HG03442 (cell line): ENCODE results near the gene SLC52A3.
"Not testable (repeated sequence)": the region's sequence is repeated elsewhere in the genome, so short reads cannot be mapped to it uniquely, and the experiment has no call there.

ENCODE experiments used
- ATAC-seq: cut with Tn5 transposase; IDR thresholded peaks from one replicate; pipeline ENCODE4 v1.9.1; 2021; ENCODE audit warnings: mild to moderate bottlenecking, moderate library complexity; ENCODE audit not compliant: unreplicated experiment

Gene SLC52A3

DNA sequence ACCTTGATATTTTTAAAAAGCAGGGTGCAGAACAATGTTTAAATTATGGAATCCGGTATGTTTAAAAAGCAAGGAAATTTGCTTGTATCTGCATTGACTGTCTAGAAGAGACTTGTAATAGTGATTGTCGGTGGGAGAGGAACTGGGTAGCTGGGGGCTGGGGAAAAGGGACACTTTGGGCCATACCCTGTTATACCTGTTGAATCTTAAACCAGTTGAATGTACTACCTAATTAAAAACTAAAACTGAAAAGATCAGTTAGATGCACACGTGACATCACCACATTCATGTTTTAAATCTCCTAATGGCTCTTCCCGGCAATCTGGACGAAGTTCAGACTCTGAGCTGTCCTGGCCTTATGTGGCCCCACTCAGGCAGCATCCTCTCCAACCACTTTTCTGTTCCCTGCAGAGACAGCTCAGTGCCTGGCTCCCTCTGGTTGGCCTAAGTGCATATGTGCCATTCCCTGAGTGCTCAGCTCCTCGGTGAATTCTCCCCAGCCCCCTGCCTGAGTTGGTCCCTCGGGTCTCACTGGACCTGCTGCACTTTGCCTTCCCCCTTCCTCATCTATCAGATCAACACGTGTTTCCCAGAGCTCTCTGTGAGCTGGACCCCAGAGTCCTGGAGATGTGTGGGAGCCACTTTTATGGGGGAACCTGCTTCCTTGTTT lies 36.3 kb downstream of the SLC52A3 start:
- ATAC-seq = no peak

DNA sequence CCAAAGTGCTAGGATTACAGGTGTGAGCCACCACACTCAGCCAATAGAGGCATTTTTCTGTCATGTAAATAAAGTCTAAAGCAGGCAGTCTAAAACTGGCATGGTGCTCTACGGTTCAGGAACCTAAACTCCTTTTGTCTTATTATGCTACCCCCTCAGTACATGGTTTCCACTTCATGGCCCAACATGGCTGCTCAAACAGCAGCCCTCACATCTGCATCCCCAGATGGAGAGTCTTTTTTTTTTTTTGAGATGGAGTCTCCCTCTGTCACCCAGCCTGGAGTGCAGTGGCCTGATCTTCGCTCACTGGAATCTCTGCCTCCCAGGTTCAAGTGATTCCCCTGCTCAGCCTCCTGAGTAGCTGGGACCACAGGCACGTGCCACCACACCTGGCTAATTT lies 38.3 kb downstream of the SLC52A3 start:
- ATAC-seq = no peak

DNA sequence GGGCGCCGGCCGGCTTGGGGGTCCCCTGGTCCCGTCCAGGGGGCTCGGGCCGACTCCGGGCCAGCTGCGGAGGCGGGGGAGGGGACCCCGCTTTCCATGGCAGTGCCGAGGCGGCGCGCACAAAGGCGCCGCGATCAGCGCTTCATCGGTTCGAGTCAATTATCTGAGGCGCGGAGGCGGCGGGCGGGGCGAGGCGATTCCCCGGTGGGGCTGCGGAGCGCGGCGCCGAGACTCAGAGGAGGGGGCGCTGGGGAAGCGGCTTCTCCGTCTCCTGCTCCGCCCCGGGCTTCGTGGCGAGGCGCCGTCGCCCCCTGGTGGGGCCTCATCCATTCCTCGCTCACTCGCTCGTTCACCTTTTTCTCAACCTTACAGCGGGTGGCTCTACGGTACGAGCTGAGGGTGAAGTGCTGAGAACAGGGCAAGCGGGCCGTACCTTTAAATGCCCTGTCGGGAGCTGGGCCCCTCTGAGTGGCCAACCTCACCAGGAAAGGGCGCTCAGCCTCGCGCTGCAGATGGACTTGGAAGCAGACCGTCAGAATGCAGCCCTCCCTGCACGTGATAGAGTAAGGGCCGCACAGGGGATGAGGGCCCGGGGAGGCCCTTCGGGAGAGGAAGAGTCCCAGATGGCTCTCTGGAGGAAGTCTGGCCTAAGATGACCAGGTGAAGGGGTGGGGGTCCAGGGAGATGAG lies 39.9 kb downstream of the SLC52A3 start:
- no peak for ATAC-seq

DNA sequence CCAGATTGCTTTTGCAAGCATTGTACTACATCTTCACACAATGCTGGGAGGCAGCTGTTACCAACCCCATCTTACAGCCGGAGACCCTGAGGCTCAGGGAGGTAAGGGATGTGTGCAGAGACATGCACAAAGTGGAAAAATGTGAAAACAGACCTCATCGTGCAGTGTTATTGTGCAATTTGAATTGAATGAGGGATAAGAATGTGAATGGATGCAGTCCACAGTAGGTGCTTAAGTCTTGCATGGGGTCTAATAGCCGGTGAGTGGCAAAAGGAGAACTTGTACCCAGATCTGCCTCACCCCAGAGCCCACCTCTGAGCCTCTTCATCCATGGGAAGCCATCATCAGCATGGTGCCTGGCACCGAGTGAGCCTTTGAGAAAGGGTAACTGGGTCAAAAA lies 42.1 kb downstream of the SLC52A3 start:
- no peak for ATAC-seq

DNA sequence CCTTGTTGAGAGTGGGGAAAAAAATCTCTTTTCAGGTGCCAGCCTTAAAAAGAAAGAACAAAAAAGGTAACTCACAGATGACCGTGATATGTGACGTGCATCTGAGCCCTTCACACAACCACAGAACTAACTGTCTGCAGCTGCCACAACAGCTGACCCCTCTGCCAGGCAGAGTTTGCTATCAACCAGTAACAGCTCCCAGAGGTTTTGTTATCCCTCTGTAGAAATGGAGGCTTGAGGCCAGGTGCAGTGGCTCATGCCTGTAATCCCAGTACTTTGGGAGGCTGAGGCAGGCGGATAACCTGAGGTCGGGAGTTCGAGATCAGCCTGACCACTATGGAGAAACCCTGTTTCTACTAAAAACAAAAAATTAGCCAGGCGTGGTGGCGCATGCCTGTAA lies 42.8 kb downstream of the SLC52A3 start:
- ATAC-seq = no peak

DNA sequence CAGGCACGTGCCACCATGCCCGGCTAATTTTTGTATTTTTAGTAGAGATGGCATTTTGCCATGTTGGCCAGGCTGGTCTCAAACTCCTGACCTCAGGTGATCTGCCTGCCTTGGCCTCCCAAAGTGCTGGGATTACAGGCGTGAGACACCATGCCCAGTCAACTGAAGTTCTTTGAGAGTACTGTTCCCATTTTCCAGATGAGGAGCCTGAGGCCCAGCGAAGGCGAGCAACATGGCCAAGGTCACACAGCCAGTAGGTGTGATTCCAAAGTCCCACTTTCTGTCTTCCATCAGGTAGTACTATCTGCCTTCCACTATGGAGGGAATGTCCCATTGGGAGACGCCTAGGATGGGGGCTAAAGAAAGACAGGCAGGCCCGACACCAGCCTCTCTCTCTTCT lies 43.5 kb downstream of the SLC52A3 start:
- ATAC-seq = not testable (repeated sequence)

DNA sequence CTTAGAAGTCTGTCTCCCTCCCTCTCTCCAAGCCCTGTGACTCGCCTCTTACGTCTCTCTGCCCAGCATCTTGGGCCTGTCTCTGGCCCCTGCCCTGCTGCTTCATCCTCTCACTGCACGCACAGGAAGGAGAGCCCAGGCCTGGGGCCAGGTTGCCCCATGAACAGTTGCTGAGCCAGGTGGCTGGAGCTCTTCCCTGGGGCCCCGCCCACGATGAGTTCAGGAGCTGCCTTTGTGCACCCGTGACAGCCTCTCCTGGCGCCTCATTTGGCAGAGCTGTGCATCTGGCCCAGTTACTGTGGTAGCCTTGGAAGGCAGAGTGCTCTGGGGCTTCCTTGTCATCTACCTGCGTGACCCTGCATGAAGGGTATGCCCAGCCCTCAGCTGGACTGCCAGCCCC lies 44.5 kb downstream of the SLC52A3 start:
- no peak for ATAC-seq

DNA sequence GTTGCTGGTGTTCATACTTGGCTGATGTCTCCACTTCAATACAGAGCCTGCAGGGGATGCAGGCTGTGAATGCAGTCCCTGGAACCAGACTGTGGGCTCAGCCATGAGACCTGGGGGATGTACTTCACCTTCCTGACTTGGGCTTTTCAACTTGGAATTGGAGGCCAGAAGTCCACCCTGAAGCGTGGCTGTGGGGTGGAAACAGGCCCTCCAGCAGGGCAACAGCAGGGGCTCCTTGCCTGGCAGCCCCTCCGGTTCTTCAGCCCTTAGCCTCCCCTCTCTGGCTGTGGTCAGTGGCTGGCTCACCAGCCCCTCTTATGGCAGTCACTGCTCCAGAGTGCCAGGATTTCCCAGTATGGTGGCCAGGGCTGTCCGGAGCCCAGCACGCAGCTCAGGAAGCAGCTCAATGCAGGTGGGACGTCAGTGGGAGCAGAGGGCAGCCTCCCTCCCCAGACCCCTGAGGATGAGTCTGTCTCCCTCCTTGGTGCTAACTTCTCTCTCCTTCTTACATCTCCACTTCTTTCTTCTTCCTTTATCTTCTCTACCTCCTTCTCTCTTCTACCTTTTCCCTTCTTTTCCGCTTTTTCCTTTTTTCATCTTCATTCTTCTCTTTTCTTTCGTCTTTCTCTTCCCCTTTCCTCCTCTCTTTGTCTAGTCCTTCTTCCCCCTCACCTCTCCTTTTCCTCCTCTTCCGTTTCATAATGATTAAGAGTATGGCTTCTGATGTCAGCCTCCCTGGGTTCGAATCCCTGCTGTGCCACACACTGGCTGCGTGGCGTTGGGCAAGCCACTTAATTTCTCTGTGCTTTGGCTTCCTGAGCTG lies 45.3 kb downstream of the SLC52A3 start:
- ATAC-seq = no peak

DNA sequence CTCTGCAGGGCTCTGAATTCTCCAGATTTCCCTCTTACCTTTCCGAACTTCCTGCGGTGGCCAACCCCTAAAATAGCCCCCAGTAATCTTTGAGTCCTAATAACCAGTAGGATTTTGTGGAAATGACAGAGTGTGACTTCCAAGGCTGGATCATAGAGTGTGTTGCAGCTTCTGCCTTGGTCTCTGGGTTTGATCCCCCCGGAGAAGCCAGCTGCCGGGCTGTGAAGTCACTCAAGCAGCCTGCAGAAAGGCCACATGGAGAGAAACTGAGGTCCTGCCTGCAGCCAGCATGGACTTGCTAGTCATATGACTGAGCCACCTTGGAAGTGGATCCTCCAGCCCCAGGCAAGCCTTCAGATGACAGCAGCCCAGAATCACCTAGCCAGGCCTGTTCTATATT lies 46.4 kb downstream of the SLC52A3 start:
- ATAC-seq = no peak

DNA sequence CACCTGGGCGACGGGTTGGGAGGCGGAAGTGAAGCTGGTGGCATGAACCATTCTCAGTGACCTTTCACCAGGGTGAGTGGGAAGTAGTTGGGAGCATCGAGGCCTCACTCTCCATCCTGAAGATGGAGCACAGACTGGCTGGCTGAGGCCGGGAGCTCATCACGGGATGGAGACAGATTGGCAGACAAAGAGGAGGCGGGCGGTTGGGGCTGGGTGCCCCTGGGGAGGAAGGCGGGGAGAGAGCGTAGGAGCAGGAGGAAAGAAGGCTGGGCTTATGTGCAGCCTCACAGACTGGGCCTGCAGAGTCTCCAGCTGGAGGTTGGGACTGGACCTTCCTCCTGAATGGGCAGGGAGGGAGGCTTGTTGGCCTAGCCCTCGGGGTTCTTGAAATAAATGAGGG lies 48.5 kb downstream of the SLC52A3 start:
- no peak for ATAC-seq

DNA sequence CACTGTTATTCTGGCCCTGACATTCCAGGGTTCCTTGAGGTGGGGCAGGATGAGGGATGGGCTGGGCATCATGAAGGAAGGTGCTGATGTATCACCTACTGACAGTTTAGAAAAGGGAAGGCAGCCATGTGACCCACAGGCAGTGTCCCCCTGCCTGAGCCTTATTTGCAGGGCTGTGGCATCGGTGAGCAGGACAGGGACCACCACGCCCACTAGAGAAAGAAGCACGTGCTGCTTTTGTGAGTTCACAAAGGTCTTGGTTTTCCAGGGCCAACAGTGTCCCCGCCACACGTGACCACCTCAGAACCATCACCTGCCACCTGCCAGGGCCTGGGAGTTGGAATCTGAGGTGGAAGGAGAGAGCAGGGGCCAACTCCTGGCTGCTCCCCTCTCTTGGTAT lies 49.2 kb downstream of the SLC52A3 start:
- ATAC-seq = no peak

DNA sequence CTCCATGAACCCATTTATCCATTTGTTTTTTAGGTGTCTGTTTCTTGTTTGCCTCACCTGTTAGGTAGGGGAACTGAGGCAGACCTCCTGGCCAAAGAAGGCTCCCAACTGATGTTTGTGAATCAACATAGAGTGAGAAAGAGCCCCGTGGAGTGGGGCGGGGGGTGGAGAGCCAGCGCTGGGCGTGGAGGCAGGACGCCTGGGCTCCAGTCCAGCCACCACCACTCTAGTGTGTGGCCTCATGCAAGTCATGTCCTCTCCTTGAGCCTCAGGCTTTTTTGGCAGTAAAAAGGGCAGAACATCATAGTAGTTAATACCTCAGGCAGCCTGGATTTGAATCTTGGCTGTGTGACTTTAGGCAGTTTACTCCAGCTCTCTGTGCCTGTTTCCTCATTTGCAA lies 50.5 kb downstream of the SLC52A3 start:
- ATAC-seq = no peak

DNA sequence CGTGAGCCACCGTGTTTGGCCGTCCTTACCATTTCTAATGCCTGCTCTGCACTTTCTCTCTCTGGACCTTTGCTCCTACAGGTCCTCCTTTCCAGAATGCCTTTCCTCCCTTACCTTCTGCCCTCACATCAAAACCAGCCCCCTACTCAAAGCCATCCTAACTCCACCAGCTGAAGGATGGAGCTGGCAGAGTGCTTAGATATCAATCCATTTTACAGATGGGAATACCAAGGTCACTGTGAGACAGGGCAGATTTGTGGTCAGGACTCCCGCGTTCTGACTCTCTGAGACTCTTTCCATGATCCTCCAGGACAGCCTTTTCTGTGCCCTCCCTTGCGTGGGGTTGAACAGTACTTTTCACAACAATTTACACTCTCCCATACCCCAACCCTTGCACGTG lies 51.0 kb downstream of the SLC52A3 start:
- no peak for ATAC-seq

DNA sequence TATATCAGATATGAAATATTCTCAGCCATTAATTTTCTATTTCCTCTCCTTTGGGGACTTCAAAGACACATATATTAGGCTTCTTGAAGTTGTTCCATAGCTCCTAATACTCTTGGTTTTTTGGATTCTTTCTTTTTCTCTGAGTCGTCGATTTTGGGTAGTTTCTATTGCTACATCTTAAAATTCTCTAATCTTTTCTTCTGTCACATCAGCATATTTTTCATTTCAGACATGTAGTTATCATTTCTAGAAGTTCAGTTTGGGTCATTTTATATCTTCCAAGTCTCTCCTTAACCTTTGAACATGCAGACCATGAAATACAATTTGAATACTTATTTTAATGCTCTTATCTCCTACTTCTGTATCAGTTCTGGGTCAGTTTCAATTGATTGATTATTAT lies 53.8 kb downstream of the SLC52A3 start:
- ATAC-seq = no peak

DNA sequence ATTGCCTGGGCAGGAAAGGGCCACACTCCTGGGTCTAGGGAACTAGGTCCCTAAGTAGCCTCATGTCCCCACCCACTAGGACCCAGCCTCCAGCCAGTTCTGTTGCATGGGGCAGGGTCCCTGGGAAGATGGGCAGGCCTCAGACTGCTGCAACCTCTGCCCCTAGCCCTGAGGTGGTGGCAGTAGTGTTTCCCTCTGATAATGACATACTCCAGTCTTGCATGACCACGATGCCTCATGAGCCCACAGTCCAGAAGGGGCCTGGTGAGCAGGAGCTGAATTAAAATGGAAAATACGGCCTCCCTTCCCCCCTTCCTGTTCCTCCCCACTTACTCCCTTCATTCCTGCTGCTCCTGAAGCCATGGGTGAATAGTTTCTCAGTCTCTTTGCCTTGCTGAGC lies 56.7 kb downstream of the SLC52A3 start:
- no peak for ATAC-seq

DNA sequence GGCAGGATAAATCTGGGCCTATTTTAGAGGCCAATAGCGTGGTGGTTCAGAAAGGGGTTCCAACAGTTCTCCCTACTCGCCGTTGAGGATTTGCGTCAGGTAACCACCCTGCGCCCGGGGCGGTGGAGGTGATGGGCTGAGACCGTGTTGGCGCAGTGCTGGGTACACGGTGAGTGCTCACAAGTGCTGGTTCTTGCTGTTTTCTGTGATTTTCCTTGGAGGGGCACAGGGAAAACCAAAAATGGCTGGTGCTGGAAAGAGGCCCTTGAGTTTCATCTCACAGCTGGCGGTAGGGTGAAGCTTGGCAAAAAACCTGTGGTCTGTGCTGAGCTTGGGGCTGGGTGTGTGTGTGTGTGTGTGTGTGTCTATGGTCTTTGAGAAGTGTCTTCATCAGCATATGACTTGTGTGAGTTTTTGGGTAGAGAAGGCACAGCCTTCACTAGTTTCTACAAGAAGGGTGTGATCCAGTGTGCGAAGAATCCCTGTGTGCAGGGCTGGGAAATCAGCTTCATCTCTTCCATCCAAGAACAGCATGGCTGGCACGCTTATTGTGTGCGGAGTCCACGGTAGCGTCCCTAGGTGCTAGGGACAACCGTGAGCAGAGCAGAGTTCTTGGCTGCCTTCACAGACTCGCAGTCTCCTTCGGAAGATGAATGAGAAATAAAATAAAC lies 57.4 kb downstream of the SLC52A3 start:
- no peak for ATAC-seq
